ENCODE data around the gene SLC10A7.

The SLC10A7 gene

DNA sequence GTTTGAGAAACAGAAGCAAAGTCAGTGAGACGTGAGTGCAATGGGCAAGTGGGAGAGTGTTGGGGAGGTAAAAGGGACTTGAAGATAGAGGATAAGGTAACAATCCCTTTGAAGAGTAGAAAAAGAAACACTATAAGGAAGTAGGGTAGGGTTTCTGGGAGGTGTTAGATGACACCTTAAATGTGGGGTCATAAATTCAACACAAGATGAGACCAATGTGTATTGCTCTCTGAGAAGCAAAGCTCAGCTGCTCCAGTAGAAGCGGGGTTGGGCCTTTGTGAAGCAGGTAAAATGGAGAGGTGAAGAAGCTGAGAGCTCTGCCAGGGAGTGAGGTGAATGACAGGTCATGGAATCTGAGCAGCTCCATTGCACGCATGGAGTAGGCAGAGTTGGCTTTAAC lies 222.1 kb downstream of the SLC10A7 start:
- no peak for DNase-seq

DNA sequence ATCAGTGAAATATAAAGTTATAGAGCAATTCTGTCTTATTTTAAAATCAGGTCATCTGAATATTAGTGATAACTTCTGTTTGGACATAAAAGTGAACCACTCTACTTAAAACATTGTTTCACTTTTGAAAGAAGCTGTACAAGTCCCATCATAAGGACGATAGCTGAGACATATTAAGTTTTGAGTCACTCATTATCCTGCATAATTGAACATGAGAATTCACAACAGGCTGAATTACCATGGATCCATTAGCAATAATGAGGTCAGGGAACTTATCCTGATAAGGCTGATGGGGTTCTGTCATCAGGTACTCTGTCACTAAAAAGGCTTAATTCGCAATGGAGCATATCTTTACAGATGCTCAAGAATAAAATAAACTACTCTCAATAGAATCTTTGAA lies 227.0 kb downstream of the SLC10A7 start:
- DNase-seq, result no peak

DNA sequence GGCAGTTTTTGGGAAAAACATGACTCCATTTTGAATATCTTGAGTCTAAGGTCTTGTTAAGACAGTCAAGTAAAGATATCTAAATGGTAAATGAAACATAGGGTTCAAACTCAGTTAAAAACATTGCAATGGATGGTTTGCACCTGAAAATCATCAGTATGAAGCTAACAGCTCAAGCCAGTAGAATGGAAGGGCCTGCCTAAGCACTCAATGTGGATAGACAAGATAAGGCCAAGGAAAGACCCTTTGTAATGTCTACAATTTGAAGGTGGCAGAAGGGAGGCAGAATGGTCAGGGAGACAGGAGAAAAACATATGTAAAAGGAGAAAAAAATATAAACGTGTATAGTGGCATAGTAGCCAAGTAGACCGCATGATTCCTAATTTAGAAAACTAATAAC lies 229.2 kb downstream of the SLC10A7 start:
- DNase-seq, result no peak

DNA sequence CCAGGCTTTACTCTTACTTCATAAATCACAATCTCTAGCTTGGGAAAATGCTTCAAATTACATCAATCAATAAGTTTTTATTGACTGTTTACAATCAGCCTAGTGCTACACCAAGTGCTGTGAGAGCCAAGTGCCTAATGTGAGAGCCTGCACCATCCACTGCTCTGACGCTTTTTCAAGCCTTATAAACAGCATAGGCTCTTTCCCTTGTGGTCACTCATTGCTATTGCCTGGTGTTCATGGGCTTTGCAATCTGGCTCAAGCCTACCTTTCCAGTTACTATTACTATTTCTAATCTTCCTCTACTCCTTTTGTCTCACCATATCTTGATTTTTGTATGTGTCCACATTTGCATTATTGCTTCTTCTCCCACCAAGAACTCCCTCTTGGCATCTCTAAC lies 230.4 kb downstream of the SLC10A7 start:
- no peak for DNase-seq

DNA sequence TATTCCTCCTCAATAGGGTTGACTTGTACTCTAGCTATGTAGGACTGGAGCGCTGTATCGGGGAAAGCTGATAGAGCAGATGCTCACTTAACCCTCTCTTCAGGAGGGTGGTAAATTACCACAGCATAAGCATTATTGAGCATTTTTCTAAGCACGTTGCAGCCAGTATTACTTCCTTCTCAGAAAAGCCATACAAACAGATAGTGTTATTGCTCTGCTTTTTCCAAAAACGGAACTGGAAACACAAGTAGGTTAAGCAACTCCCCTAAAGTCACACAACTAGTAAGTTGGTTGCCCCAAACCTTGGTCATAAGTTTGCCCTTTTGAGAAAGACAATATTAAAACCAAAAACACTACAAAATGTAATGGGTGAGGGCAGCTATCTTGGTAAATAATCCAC lies 233.5 kb downstream of the SLC10A7 start:
- DNase-seq, result no peak

DNA sequence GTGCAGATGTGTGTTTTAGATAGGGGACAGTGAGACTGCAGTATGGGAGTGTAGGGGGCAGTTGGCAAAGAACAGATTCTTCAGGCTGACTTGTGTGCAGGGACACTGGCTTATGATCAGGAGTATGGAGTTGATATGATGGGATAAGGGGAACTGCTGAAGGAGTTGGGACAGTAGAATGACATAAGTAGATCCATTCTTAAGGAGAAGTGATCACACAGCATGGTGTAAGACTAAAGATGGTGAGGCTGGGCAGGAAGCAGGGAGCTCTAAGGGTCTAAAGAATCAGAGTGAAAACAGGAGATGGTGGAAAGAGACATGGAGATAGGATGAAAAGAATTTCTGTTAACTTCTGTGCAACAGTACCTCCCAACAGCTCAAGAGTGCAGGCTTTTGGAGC lies 236.7 kb downstream of the SLC10A7 start:
- no peak for DNase-seq

DNA sequence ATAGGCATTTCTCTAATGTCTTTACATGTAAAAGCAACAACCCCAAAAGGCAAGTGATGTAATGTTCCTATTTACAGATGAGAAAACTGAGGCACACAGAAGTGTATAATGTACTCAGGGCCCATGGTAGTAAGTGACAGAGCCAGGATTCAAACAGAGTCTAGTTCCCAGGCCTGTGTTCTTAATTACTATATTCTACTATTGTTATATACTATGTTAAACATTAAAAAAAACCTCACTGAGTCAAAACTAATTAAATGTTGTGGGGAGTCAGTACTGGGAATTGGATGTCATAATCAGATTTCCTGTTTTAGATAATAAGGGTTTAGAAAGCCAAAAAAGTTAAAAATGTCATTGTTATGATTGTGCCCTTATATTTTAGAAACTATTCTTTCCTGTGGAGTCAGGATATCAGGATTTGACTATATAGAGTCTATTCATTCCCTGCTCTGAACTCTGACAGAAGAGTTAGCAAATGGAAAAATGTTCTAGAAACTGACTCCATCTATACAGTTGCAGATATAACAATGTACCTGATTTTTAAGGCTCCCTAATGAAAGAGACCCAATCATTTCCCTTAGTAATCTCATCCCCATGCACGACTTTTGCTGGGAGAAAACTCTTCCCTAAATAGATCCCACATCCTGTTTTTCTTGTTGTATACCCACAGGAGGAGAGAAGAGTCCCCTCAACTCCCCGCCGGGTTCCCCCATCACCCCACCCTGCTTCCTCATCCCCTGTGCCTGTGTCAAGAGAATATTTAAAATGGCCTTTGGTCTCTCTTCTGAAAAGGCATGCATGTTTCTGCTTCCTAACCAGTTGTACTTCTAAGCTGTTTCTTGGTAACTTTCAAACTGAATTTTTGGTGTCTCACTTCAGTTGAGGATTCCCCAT lies 237.7 kb downstream of the SLC10A7 start:
- DNase-seq, result no peak

DNA sequence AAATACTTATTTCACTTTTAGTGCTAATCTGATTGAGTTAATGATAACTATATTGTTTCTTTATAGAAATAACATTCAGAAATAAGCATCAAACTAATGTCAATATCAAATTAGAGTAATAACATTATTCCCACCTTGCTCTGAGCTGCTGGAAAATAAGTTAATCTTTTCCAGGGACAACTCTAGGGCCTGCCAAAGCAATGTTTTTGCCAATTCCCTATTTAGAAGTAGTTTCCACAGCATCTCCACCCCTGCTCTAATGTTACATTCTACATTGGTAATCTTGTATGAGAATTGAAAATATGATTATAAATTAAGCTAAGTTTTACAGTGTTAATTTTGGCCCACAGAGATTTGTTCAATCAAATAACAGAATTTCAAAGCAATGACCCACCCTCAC lies 239.1 kb downstream of the SLC10A7 start:
- DNase-seq, result no peak

DNA sequence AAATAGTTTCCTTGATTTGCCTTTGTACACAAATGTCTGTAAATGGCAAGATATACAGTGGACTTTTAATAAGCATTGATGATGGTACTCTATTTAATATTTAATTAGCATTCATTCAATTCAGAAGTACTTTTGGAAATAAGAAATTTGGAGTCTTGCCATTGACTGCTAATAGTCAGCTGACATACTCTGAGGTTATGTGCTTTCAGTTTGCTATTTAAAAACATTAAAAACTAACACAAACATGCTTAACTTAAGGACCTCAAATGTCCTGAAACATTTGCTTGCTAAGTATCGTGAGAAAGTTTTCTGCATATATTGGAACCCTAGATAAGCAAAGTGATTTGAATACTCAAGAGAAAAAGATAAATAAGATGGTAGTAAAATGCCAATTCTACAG lies 242.8 kb downstream of the SLC10A7 start:
- DNase-seq, result no peak

DNA sequence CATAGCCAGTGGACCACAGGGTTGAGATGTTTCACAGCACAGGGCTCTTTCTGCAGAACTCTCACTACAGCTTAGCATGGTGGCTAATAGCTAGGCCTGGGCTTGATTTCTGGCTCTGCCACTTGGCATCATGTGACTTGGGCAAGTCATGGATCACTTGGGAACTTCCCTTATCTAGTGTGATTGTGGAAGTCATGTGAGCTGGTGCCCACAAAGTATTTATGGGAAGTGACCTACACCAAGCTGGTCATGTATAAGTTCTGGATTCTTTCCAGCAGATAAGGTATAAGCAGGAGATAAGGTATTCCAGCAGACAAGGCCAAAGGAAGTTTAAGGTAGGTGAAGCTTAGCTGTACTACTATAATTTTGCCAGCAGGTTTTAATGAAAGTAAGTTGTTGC lies 246.4 kb downstream of the SLC10A7 start:
- no peak for DNase-seq

DNA sequence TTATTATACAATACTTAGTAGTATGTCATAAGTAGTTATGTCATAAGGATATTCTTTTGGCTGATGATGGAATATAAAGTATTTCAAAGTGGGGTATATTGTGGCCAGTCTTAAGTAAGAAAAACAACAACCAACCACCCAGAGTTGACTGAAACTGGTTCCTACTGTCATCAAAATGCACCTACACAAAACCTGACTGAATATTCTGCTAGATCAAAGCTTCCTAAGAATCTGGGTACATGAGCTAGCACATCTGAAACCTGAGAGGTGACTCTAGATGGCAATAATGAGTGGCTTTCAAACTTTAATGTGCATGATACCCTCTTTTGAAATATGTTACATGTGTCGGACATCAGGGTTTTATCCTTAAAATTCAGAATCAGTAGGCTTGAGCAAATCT lies 247.0 kb downstream of the SLC10A7 start:
- DNase-seq, result no peak

DNA sequence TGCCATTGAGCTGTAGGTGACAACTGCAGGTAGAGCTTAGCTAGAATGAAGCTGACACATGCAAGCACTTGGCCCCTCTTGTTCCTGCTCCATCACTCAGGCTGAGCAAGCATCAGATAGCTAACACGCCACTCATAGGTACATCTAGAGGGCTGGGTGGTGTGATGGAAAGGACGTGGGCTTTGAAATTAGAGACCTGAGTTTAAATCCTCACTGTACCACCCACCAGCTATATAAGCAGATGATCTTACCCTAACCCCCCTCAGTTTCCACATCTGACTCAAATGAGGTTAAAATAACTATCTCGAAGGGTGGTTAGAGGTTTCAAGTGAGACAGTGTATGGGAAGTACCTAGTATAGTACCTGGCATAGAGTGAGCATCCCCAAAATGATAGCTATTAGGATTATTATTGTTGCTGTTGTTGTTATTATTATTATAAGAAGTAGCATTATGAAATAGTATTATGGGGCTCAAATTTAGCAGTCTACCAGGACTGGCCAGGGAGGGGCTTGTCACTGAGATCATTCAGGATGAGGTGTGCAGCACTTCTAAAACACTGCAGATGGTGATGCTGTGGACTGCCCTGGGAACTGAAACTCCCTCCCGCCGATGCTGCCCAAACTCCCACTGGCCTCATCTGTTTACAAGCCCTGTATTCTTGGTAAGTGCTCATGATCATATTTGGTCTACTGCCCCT lies 248.4 kb downstream of the SLC10A7 start:
- no peak for DNase-seq

DNA sequence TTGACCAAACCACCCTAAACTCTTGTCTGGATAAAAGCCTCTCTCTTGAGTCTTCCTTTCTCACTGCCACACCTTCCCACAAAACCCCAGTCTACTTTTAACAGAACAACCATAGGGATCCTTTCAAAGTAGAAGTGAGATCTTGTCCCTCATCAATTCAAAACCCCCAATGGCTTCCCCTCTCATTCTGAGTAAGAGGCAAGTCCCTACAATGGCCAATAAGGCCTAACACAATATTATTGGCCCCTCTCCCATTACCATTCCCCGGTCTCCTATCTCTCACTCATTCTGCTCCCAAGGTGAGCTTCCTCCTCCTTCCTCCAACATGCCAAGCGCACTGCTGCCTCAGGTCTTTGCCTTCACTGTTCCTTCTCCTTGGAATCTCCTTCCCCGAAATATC lies 250.3 kb downstream of the SLC10A7 start:
- DNase-seq, result no peak

DNA sequence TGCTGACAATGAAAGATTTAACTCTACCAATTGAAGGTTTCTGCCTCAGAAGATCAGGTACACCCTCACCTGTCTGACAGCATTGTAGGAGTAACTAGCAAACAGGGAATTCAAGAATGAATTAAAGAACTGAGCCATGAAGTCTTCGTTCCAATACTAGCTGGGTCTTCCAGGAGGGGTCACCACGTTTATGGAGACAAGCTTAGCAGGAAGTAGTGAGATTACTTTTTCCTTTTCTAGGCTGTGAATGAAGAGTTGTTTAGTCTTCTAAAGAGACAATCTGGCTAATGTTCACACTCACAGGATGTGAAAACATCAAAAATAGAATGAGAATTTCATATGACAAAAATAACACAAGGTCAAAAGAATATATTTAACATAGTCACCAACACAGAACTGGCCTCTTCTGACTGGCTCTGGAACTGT lies 252.5 kb downstream of the SLC10A7 start:
- no peak for DNase-seq

DNA sequence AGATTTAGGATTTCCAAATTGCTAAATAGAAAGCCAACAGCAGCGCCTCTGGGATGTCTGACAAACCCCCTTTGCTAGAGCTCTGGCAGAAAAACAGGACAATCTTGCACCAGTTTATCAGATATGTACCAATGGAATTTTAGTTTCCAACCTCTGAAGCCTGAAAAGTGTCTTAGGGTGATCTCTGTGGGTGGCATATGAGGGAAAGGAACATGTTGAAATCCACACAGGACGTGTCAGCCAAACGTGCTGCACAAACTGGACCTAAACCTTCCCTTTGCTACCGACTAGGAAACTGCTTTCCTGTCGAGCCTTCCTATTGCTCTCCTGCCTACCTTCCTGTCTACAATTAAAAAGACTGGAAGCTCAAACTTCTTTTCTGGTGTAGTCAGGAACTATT lies 253.9 kb downstream of the SLC10A7 start:
- DNase-seq, result no peak

DNA sequence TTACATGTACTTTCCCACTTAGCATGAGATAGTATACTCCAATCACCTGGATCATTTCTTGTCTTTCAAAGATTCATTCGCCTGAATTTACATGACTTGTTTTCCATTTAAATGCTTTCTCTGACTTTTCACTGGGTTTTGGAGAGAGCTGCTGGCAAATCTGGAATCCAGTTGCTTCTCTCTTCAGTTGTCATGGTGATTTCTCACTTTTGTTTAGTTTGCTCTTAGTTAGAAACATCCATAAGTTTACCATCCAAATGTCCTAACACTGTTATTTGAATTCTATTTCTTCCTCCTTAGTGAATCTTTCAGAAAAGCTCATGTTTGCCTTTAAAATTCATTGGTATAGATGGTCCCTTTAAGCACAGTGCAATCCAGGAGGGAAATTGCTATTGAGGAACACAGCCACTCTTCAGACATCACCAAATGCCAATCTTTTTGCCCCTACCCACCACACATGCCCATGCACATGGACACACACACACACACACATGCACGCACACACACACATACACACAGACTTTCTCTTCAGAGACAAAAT lies 255.7 kb downstream of the SLC10A7 start:
- DNase-seq, result no peak

DNA sequence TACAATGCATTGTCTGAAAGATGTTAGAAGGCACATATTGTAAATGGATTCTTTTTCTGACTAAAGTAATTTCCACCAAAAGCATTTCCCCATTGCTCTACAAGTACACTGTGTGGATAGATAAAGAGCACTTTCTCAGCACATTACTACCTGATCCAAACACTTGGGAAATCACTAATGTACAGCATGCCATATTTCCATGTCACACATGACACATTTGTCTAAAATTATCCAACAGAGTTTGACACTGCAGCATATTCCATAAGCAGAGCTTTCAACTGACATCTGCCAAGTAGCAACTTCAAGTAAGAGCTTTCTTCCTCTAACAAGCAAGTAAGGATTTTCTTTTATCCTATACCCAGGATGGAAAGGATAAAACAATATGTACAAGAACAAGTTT lies 257.9 kb downstream of the SLC10A7 start:
- no peak for DNase-seq

DNA sequence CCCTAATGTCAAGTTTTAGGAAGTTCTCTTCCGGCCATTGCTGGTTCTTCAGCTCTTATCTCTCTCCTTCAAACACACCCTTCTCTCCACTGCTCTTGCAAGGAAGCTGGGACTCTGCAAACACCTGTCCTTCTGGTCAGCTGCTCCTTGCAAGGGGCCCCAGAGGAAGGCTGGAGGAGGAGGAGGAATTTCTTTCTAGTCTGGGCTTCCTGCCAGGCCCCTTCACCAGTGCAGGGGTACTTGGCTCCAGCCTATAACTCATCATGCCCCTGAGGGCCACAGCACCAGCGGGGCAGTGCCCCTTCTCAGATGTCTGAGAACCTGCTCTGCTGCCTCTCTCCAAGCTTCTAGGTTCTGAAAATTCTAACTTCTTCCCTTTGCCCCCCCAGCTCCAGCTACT lies 260.7 kb downstream of the SLC10A7 start:
- no peak for DNase-seq

DNA sequence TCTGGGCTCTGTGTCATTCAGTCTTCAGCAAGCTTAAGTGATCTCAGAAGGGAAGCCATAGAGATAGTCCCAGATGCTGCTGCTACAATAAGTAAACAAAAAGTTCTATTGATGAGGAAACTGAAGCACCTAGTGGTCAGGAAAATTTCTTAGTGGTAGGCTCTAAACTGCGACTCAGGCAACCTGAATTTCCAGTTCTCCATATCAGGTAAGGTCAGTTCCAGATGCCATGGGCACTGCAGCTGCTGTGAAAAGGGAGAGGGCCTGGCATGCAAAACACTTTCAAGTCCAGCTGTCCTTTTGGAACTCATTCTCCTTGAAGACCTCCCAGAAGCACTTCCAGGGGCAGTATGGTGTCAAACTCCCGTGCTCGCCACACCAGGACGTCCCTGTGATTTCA lies 261.2 kb downstream of the SLC10A7 start:
- no peak for DNase-seq

DNA sequence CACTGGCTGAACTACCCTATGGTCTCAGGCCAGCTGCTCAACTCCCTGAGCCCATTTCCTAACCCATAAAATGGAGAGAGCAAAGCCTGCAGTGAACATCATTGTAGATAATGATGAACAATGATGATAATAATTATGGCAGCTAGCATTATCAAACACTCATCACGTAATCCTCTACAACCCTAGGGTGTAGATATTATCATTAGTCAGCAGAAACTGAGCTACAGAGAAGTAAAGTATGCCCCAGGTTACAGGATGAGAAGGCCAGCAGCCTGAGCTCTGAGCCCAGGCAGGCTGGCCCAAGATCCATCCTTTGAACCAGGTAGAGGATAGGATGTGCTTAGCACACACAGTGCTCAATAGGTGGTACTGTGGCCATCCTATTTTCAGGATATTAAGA lies 264.2 kb downstream of the SLC10A7 start:
- DNase-seq, result no peak

DNA sequence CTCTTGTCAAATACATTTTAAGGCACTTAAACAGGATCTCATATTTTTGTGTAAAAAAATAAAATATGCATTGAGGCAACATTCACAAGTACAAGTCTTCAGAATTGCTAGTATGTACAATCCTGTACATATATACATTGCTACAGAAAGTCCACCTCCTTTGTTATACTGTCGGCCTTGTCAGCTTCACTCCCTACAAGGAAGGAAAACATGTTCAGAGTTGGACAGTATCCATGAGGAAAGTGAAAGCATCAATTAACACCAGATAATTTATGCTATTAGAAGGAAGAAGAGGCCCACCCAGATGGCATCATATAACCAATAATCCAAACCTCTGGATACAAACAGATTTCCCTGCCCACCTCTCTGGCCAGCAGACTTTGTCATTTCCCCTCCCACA lies 265.4 kb downstream of the SLC10A7 start:
- DNase-seq, result no peak

DNA sequence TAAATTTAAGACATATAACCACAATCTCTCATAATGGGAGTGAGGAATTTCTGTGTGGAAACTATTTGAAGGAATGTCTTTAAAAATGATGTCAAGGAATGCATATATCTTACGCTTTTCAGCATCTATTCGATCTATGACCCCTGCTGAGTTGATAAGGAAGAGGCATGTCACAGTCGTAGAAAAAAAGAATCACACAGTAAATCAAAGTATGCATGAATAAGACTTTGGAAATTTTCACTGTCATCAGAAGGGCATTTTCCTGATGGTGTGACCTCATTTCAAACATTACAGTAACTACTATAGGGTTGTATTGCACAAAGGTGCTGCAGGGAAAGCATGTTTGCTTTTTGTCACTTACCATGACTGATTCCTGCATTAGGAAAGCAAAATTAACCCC lies 265.9 kb downstream of the SLC10A7 start:
- DNase-seq, result no peak

DNA sequence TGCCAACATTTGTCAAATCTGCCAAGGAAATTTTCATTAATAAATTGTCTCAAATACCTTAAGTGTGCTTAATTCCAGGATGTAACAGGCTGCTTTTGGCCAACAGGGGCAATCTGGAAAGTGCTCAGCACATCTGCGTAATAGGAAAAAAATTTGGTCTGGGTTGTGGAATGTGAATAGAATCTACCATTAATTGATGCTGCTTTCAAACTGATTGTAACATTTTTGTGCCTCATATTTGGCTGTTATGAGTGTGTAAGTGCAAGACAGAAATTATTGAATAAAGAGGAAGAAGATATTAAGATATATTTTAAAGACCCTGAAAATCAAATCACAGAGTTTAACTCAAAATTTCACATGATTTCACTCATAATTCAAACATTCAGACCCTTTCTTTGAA lies 266.3 kb downstream of the SLC10A7 start:
- DNase-seq, result no peak

DNA sequence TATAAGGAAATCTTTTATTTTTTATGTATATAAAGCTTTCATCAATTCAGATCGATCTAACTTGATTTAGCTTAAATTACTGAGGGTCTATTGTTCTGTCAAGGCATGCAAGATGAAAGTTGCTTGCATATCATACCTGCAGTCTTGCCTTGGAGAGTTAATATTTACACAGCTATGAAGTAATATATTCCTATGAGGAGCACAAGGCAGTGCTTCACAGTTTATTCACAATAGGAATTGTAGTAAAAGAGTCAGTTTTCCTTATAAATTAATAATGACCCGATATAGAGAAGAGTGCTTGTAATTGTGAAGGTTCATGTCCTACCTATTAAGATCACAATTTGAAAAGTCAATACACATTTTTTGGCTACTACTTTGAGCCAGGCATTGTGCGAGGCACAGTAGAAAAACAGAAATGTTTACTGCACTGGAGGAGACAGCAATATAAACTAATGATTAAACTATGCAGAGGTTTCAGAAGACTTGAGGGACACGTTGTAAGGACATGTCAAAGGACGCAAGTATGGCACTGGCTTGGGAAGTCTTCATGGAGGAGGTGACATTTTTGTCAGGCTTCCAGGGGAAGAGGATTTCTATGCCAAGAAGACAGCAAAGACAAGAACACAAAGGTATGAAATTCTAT lies 268.6 kb downstream of the SLC10A7 start:
- no peak for DNase-seq
